Measurements from ENCODE around the gene SERPINB5.
A peak's percentile ranks its signal among the peaks of the same experiment; 100 is the strongest.

Gene SERPINB5

GRCh38 chr18:63487676-63488075 is 10.9 kb downstream of the SERPINB5 start:
- ChIA-PET CTCF (interaction anchor here (1.0 to 1.3 kb wide), 4 partner anchors 10 to 48 kb away, joined by 3 to 5 read pairs (median 3); partner anchors contain the start of gene SERPINB5), POLR2A (no interaction called here)

DNA sequence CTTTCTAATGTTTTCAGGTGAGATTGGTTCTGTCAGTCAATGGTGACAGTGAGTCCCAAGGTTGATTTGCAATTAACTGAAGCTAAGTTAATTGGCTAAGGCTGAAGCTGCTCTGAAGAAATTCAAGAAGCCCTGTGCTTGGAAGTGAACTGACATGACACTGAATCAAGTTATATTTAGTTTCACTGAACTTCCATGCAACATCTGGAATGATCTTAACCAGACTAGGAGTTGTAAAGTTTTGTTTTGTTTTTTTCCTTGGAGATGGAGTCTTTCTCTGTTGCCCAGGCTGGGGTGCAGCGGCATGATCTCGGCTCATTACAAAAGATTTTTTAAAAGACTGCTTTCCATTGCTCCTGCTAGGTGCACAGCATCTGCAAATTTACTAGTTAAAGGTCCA is 11.4 kb downstream of the SERPINB5 start:
- DNase-seq (ENCODE audit: extremely low spot score): no peak
- TF ChIP-seq CTCF (IDR thresholded peaks at IDR 0.05; ENCODE audit: control extremely low read depth, extremely low read depth, low read depth, missing control alignments): no peak
- ChIA-PET CTCF (interaction anchor here (1.0 to 1.3 kb wide), 3 partner anchors 10 to 22 kb away, joined by 3 to 5 read pairs (median 3); partner anchors contain the start of gene SERPINB5), POLR2A (no interaction called here)

More at GRCh38 chr18:63487676-63488075, 10.9 kb downstream of the SERPINB5 start:
- no peak for TF ChIP-seq CTCF (IDR thresholded peaks at IDR 0.05; ENCODE audit: control extremely low read depth, extremely low read depth, low read depth, missing control alignments)
- no peak for DNase-seq (ENCODE audit: extremely low spot score)

DNA sequence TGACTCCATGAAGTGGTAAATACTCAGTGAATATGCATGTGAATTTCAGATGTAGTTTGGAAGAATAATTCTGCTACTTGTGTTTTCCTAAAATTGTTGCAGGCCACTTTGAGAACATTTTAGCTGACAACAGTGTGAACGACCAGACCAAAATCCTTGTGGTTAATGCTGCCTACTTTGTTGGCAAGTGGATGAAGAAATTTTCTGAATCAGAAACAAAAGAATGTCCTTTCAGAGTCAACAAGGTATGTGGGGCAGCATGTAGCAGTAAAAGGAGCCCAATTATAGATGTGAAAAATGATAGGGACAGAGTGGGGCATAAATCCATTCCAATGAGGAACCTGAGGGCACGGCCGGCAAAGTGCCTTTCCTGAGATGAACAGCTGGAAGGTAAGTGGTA is 16.1 kb downstream of the SERPINB5 start:
- ChIA-PET CTCF (interaction anchor here (1.1 to 2.7 kb wide), 3 partner anchors 19 to 85 kb away, joined by 3 to 16 read pairs (median 3); no protein-coding TSS in a partner anchor), POLR2A (no interaction called here)
- no peak for TF ChIP-seq CTCF (IDR thresholded peaks at IDR 0.05; ENCODE audit: control extremely low read depth, extremely low read depth, low read depth, missing control alignments)
- no peak for DNase-seq (ENCODE audit: extremely low spot score)

GRCh38 chr18:63495675-63496074 is 18.9 kb downstream of the SERPINB5 start:
- no peak for TF ChIP-seq CTCF (IDR thresholded peaks at IDR 0.05; ENCODE audit: control extremely low read depth, extremely low read depth, low read depth, missing control alignments)
- ChIA-PET POLR2A (no interaction called here), CTCF (interaction anchor here (1.5 to 5.6 kb wide), 3 partner anchors 16 to 328 kb away, joined by 3 to 23 read pairs (median 10); no protein-coding TSS in a partner anchor)
- no peak for DNase-seq (ENCODE audit: extremely low spot score)

DNA sequence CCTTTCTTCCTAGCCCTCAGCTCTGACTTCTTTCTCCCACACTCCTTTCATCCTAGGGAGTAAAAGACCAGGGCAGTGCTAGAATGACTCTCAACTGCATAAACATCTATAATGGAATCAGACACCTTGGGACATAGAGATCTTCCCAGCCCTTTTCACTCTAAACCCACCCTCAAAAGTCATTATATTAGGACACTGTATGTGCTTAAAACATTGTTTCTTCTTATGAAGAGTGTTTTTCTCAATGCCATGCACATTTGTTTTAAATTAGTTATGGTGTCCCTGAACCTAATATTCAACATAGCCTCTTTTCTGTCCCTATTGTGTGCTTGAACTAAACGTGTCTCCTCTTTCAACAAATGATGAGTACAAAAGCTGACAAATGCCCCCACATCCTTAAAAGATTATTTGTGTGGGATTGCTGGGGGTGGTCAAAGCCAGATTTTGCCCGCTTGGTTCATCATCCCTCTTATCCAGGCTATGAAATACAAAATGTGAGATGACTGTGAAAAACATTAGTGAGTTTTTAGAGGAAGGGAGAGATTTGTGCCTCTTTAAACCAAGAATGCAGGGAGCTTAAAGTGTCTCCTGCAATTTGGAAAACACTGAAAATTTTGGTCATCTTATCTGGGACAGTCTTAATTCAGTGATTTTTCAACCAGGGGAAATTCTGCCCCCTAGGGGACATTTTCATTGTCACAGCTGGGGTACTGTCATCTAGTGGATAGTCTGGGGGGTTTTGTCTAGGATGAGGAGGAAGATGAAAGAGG is 29.0 kb downstream of the SERPINB5 start:
- POLR2A ChIA-PET: no interaction called here
- CTCF ChIA-PET: interaction anchor here (1.0 to 3.1 kb wide), 13 partner anchors 9 to 340 kb away, joined by 3 to 29 read pairs (median 4); no protein-coding TSS in a partner anchor
- DNase-seq (ENCODE audit: extremely low spot score): peak; percentile 49
- peak; percentile 43 for TF ChIP-seq CTCF (IDR thresholded peaks at IDR 0.05; ENCODE audit: control extremely low read depth, extremely low read depth, low read depth, missing control alignments)

DNA sequence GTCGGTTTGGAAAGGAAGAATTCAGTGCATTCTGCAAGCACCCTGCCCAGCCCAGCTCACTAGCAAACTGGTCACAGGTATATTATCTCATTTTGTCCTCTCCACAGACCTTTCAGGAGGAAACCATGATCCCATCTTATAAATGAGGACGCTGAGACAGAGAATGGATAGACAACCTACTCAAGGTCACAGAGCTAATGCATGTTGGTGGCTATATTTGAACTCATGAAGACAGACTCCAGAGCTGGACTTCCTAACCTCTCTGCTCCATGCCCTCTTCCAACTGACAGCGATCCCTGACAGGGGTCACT is 29.5 kb downstream of the SERPINB5 start:
- CTCF ChIA-PET: interaction anchor here (1.0 to 3.1 kb wide), 12 partner anchors 9 to 340 kb away, joined by 3 to 29 read pairs (median 4); no protein-coding TSS in a partner anchor
- DNase-seq (ENCODE audit: extremely low spot score): no peak
- POLR2A ChIA-PET: no interaction called here
- TF ChIP-seq CTCF (IDR thresholded peaks at IDR 0.05; ENCODE audit: control extremely low read depth, extremely low read depth, low read depth, missing control alignments): no peak
